Thoracic aorta (tissue), 2 donors: Measurements from ENCODE around the gene FCMR. TPM values are rescaled to one million over a fixed set of nuclear protein-coding genes. Genes with fewer than 3 reads are reported as not detected.

ENCODE experiments used
- ATAC-seq: fragments of 150-250 bp; one replicate; pipeline ENCODE4 v1.8.0; 2017; ENCODE audit warnings: low read depth; ENCODE audit not compliant: insufficient number of reproducible peaks, low FRiP score
- DNase-seq: peaks from one replicate; pipeline ENCODE4 v3.0.0-alpha.2; 2020; ENCODE audit warnings: low spot score
- H3K27ac ChIP-seq, 2 donors: fragments of 200-600 bp; sonication (generic); 1 replicate in 1 of 2; 2 replicates in 1 of 2; pipeline ENCODE4 v1.5.1; 2016; ENCODE audit warnings: mild to moderate bottlenecking in 2 of 2, moderate library complexity in 2 of 2
- H3K27me3 ChIP-seq: fragments of 200-600 bp; sonication (generic); replicated peaks from 2 replicates; pipeline ENCODE4 v1.6.0; 2016; ENCODE audit warnings: mild to moderate bottlenecking; ENCODE audit not compliant: insufficient read depth
- H3K36me3 ChIP-seq: fragments of 200-600 bp; sonication (generic); one replicate; pipeline ENCODE4 v1.5.1; 2016
- H3K4me1 ChIP-seq, 2 donors: fragments of 200-600 bp; sonication (generic); 1 replicate in 1 of 2; 2 replicates in 1 of 2; pipeline versions ENCODE4 v1.5.1 to v1.6.0; 2016; ENCODE audit warnings: low read depth in 2 of 2, mild to moderate bottlenecking in 1 of 2; ENCODE audit not compliant: control insufficient read depth in 1 of 2
- H3K4me3 ChIP-seq: fragments of 200-600 bp; sonication (generic); 2 replicates; pipeline ENCODE4 v1.5.1; 2016; ENCODE audit warnings: mild to moderate bottlenecking
- H3K9me3 ChIP-seq: fragments of 200-600 bp; sonication (generic); 2 replicates; pipeline ENCODE4 v1.5.1; 2016
- total RNA-seq, 2 donors: library from RNA; depleted of rRNA; stranded (reverse); fragments of >200 nt; gene quantifications; one replicate each; pipeline versions ENCODE4 v1.1.0 to v1.2.3, GENCODE V29; 2016
- TF ChIP-seq, protein P1 (sequence below): fragments of 200-600 bp; sonication (generic); IDR thresholded peaks from one replicate; pipeline ENCODE4 v1.5.1; 2019; ENCODE audit warnings: antibody characterized with exemption

FCMR gene
- total RNA-seq, 2 donors from 2014 or later, result 5.4 TPM; not detected in 1

GRCh38 chr1:206900149-206900548 lies 21.6 kb downstream of the FCMR start:
- no peaks in the 10 kb centered on the region for H3K4me1 ChIP-seq
- no peaks in the 10 kb centered on the region for H3K27me3 ChIP-seq
- H3K36me3 ChIP-seq, result no peaks in the 10 kb centered on the region
- H3K4me3 ChIP-seq, result no peak overlapping the region
- no peak overlapping the region for H3K27ac ChIP-seq
- H3K9me3 ChIP-seq, result no peaks in the 10 kb centered on the region
- TF ChIP-seq, protein P1, sequence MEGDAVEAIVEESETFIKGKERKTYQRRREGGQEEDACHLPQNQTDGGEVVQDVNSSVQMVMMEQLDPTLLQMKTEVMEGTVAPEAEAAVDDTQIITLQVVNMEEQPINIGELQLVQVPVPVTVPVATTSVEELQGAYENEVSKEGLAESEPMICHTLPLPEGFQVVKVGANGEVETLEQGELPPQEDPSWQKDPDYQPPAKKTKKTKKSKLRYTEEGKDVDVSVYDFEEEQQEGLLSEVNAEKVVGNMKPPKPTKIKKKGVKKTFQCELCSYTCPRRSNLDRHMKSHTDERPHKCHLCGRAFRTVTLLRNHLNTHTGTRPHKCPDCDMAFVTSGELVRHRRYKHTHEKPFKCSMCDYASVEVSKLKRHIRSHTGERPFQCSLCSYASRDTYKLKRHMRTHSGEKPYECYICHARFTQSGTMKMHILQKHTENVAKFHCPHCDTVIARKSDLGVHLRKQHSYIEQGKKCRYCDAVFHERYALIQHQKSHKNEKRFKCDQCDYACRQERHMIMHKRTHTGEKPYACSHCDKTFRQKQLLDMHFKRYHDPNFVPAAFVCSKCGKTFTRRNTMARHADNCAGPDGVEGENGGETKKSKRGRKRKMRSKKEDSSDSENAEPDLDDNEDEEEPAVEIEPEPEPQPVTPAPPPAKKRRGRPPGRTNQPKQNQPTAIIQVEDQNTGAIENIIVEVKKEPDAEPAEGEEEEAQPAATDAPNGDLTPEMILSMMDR, result no peak
- ATAC-seq (no peak), DNase-seq (no peak)

GRCh38 chr1:206899717-206900116 lies 22.0 kb downstream of the FCMR start:
- Histone ChIP-seq H3K27me3 (no peaks in the 10 kb centered on the region), H3K4me3 (no peak overlapping the region), H3K9me3 (no peaks in the 10 kb centered on the region), H3K27ac (no peak overlapping the region), H3K36me3 (no peaks in the 10 kb centered on the region), H3K4me1 (no peaks in the 10 kb centered on the region)
- no peak for DNase-seq
- TF ChIP-seq, protein P1, result no peak
- ATAC-seq, result no peak

DNA sequence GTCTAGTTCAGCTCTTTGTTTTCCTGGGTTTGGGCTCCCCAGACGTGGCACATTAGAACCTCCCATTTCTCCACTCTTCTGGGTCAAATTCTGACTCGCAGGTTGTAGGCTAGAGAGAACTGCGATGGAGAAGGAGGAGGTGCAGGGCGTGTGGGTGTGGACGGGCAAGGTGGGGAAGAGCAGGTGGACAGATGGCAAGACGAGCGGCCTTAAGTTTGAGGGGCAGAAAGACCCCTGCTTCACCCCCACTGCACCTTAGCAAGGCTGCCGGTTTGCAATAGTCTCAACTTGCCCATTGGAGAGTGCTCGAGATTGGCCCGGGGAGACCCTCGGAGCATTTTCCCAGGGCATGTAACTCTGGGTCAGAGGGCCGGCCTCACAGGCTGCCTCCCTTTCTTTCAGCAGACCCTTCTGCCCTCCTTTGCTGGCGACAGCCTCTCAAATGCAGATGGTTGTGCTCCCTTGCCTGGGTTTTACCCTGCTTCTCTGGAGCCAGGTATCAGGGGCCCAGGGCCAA lies 22.8 kb downstream of the FCMR start:
- TF ChIP-seq, protein P1, result no peak
- no peak overlapping the region for H3K27ac ChIP-seq
- H3K4me3 ChIP-seq, result no peak overlapping the region
- no peaks in the 10 kb centered on the region for H3K36me3 ChIP-seq
- H3K4me1 ChIP-seq, result no peaks in the 10 kb centered on the region
- H3K27me3 ChIP-seq, result no peaks in the 10 kb centered on the region
- ATAC-seq, result no peak
- H3K9me3 ChIP-seq, result no peaks in the 10 kb centered on the region
- no peak for DNase-seq

DNA sequence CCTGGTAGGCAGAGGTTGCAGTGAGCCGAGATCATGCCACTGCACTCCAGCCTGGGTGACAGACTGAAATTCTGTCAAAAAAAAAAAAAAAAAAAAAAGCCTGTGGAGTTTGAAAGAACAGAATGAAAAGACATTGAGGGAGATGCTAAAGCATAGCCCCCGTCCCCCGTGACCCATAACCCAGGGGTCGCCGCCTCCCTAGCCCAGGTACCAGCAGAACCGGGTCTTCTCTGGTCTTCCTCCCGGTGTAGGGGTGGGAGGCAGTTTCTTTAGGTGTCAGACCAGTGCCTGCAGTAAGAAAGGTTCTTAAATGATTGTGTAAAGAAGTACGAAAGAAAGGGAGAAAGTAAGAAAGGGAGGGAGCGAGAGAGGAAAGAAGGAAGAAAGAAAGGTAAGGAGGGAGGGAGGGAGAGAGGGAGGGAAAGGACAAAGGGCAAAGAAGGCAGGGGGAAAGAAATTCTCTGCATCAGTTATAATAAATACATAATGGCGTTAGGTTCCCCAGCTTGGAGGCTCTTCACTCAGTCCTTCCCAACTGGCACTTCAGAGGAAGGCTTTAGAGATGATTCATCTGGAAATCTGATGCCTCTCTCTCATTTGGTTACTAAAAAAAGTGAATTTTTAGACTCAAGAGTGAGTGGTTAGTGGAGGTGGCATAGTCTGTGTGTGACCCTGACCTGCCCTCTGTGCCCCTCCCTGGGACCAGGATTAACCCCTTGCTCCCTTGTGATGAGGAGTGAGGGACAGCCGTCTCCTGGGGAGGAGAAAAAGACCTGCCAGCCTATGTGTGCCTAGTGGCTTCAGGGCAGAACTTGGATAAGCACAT lies 23.4 kb downstream of the FCMR start:
- H3K4me1 ChIP-seq, result no peaks in the 10 kb centered on the region
- TF ChIP-seq, protein P1, result no peak
- H3K27ac ChIP-seq, result no peak overlapping the region
- no peak for DNase-seq
- no peaks in the 10 kb centered on the region for H3K36me3 ChIP-seq
- H3K4me3 ChIP-seq, result no peak overlapping the region
- no peak for ATAC-seq
- no peaks in the 10 kb centered on the region for H3K9me3 ChIP-seq
- no peaks in the 10 kb centered on the region for H3K27me3 ChIP-seq

DNA sequence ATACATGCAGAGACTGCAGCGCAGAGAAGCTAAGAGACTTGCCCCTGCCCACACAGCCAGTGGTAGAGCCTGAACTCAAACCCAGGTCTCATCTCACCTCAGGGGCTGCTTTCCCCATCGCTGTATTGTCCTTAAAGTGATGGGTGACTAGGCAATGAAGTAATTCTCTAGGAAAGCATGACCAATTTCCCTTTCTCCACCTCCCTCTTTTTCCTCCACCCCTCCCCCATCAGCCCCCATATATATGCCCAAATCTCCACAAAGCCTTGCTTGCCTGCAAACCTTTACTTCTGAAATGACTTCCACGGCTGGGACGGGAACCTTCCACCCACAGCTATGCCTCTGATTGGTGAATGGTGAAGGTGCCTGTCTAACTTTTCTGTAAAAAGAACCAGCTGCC lies 24.6 kb downstream of the FCMR start, which contains the start of gene IL24:
TSS of gene IL24 (plus strand) at position 269 of the 400 bp plus-strand sequence. CDS start 390 bp downstream, outside the sequence.
- no peaks in the 10 kb centered on the region for H3K36me3 ChIP-seq
- TF ChIP-seq, protein P1, result no peak
- H3K9me3 ChIP-seq, result no peaks in the 10 kb centered on the region
- H3K4me3 ChIP-seq, result no peak within 1 kb of the TSS
- H3K4me1 ChIP-seq, result no peaks in the 10 kb centered on the region
- ATAC-seq (no peak), DNase-seq (no peak)
- no peaks in the 10 kb centered on the region for H3K27me3 ChIP-seq
- no peak within 1 kb of the TSS for H3K27ac ChIP-seq
